HepG2 (cell line): ENCODE data around the gene THAP10. TPM values are rescaled to one million over a fixed set of nuclear protein-coding genes. Genes with fewer than 3 reads are reported as not detected.

Experiments used
- ATAC-seq: fragments of 200-7000 bp; cut with Tn5 transposase; 3 replicates; pipeline ENCODE4 v1.9.1; 2020; ENCODE audit warnings: mild to moderate bottlenecking, moderate library complexity
- BruUV-seq: library from RNA; stranded (reverse); fragments of 400-500 nt; replicated peaks from 2 replicates; lab custom pipeline; 2021; lab: Mats Ljungman, UMichigan
- CTCF ChIA-PET: fragments of 300-600 bp; formaldehyde crosslinking; extraction: SDS; loops from one replicate; lab custom pipeline; 2021; ENCODE audit warnings: low total read pairs, inconsistent platforms, low intra/inter-chr PET ratio; lab: Yijun Ruan, JAX
- POLR2A ChIA-PET: fragments of 350-600 bp; sonication (Branson Sonifier 250); formaldehyde crosslinking; loops from one replicate; lab custom pipeline; 2020; ENCODE audit warnings: antibody characterized with exemption, inconsistent platforms; lab: Yijun Ruan, JAX
- DNase-seq: peaks from one replicate; pipeline ENCODE4 v3.0.0-alpha.2; 2015; ENCODE audit warnings: low spot score
- FAIRE-seq: peaks from 3 replicates; lab custom pipeline; 2011; peaks lifted over from hg19 to GRCh38; lab: Jason Lieb, UNC
- H2AFZ ChIP-seq: one replicate; pipeline ENCODE4 v1.6.1; 2011; ENCODE audit warnings: low read length, inconsistent platforms
- H3K27ac ChIP-seq: fragments of 300-600 bp; 3 replicates; pipeline ENCODE4 v1.8.0; 2011; ENCODE audit warnings: mixed run types, mild to moderate bottlenecking, mixed read lengths, low read length, inconsistent platforms; ENCODE audit not compliant: insufficient read depth; ENCODE audit errors: extremely low read length
- H3K27me3 ChIP-seq, 2 experiments: fragments of 200-600 bp in 1 of 2; 2 replicates in 1 of 2; 3 replicates in 1 of 2; pipeline versions ENCODE4 v1.6.0 to v1.8.0; 2011; ENCODE audit warnings: low read length in 2 of 2, mild to moderate bottlenecking in 2 of 2, moderate library complexity in 2 of 2, inconsistent platforms in 1 of 2; ENCODE audit not compliant: insufficient read depth in 2 of 2, control insufficient read depth in 1 of 2
- H3K36me3 ChIP-seq, 2 experiments: fragments of 200-600 bp in 1 of 2; replicated peaks in 1 of 2; 2 replicates in 1 of 2; 3 replicates in 1 of 2; pipeline versions ENCODE4 v1.5.1 to v1.8.0; 2011; ENCODE audit warnings: low read length in 2 of 2, inconsistent platforms in 1 of 2; ENCODE audit not compliant: insufficient read depth in 2 of 2, control insufficient read depth in 1 of 2
- H3K4me1 ChIP-seq: 2 replicates; pipeline ENCODE4 v1.5.1; 2012; ENCODE audit warnings: low read length, inconsistent platforms; ENCODE audit not compliant: insufficient read depth
- H3K4me2 ChIP-seq: 2 replicates; pipeline ENCODE4 v1.6.0; 2011; ENCODE audit warnings: low read depth, low read length, inconsistent platforms
- H3K4me3 ChIP-seq, 3 experiments: fragments of 200-600 bp in 1 of 3; sonication (generic), shearing (Covaris generic) in 1 of 3; replicated peaks in 1 of 3; 2 replicates each; pipeline ENCODE4 v1.5.1; 2011 to 2016; ENCODE audit warnings: low read length in 3 of 3, inconsistent platforms in 2 of 3, low read depth in 2 of 3, mild to moderate bottlenecking in 2 of 3, control low read depth in 1 of 3, mixed read lengths in 1 of 3; ENCODE audit not compliant: insufficient read depth in 1 of 3
- H3K79me2 ChIP-seq: one replicate; pipeline ENCODE4 v1.6.1; 2011; ENCODE audit warnings: low read length, inconsistent platforms; ENCODE audit not compliant: insufficient read depth
- H3K9ac ChIP-seq: 2 replicates; pipeline ENCODE4 v1.6.0; 2011; ENCODE audit warnings: mild to moderate bottlenecking, low read depth, low read length, inconsistent platforms; ENCODE audit not compliant: insufficient read depth
- H3K9me3 ChIP-seq: 2 replicates; pipeline ENCODE4 v1.5.1; 2012; ENCODE audit warnings: mild to moderate bottlenecking, low read length
- H4K20me1 ChIP-seq: 2 replicates; pipeline ENCODE4 v1.6.0; 2011; ENCODE audit warnings: inconsistent platforms, mild to moderate bottlenecking, low read length, moderate library complexity; ENCODE audit not compliant: insufficient read depth
- MTF2 ChIP-seq: sonication (generic); formaldehyde crosslinking; IDR thresholded peaks from 2 replicates; pipeline ENCODE4 v1.5.0; 2020; ENCODE audit warnings: missing genetic modification reagents, borderline replicate concordance
- NCOA2 ChIP-seq: sonication (generic); formaldehyde crosslinking; IDR thresholded peaks from 2 replicates; pipeline ENCODE4 v1.8.0; 2022; ENCODE audit warnings: inconsistent platforms
- NR2F2 ChIP-seq: IDR thresholded peaks from 2 replicates; pipeline ENCODE4 v1.6.1; 2012; ENCODE audit warnings: low read depth, inconsistent platforms, borderline replicate concordance
- RELA ChIP-seq: sonication (generic); formaldehyde crosslinking; IDR thresholded peaks from 2 replicates; pipeline ENCODE4 v1.4.0; 2020; ENCODE audit warnings: missing genetic modification reagents
- SMAD9 ChIP-seq: sonication (generic); formaldehyde crosslinking; IDR thresholded peaks from 2 replicates; pipeline ENCODE4 v1.5.1; 2020; ENCODE audit warnings: mild to moderate bottlenecking, missing genetic modification reagents
- ZKSCAN8 ChIP-seq: IDR thresholded peaks from 2 replicates; pipeline ENCODE4 v1.6.1; 2016; ENCODE audit warnings: borderline replicate concordance, missing genetic modification reagents, missing compliant biosample characterization
- ZNF101 ChIP-seq: sonication (generic); formaldehyde crosslinking; IDR thresholded peaks from 2 replicates; pipeline ENCODE4 v1.4.0; 2020; ENCODE audit warnings: mild to moderate bottlenecking, low read depth, missing genetic modification reagents, borderline replicate concordance
- ZNF460 ChIP-seq: sonication (generic); formaldehyde crosslinking; IDR thresholded peaks from 2 replicates; pipeline ENCODE4 v1.5.1; 2020; ENCODE audit warnings: missing genetic modification reagents, mild to moderate bottlenecking, borderline replicate concordance
- ZNF569 ChIP-seq: sonication (generic); formaldehyde crosslinking; IDR thresholded peaks from 2 replicates; pipeline ENCODE4 v1.5.0; 2020; ENCODE audit warnings: mild to moderate bottlenecking, missing genetic modification reagents, moderate library complexity, borderline replicate concordance
- WGBS: methylation state at CpG from one replicate; pipeline ENCODE4 v1.1.6; 2017; ENCODE audit warnings: low lambda C conversion rate; 5-methylcytosine and 5-hydroxymethylcytosine counted together
- in situ Hi-C: cut with HindIII; loops from 2 replicates; pipeline ENCODE4 v1.10.0; 2017; ENCODE audit warnings: low pct_unique_long_range_greater_than_20kb; ENCODE audit not compliant: extremely low pct_ligation_motif_present
- intact Hi-C: fragments of 100-400 bp; cut with micrococcal nuclease; formaldehyde crosslinking; loops from one replicate; pipeline ENCODE4 v1.10.0; 2022; ENCODE audit not compliant: unreplicated experiment
- polyA plus RNA-seq, 8 experiments: library from polyadenylated mRNA; depleted of rRNA in 3 of 8; stranded (reverse) in 7 of 8; unstranded in 1 of 8; fragments of >200 nt; fragmentation: Illumina TruSeq in 4 of 8; extraction: Trizol in 4 of 8; gene quantifications; 2 replicates each; pipeline versions ENCODE4 v1.2.1 to v1.2.3, GENCODE V29; 2011 to 2016; ENCODE audit warnings: low read depth in 4 of 8, missing spikeins in 1 of 8, mixed read lengths in 1 of 8; ENCODE audit not compliant: insufficient read depth in 1 of 8
- total RNA-seq, 5 experiments: library from RNA; depleted of rRNA; stranded (reverse); fragments of >200 nt; fragmentation: Illumina TruSeq; extraction: Trizol; gene quantifications; 2 replicates each; pipeline ENCODE4 v1.2.3, GENCODE V29; 2016; ENCODE audit warnings: low read depth in 1 of 5
- TF ChIP-seq, protein P1 (sequence below): sonication (generic); formaldehyde crosslinking; IDR thresholded peaks from 2 replicates; pipeline ENCODE4 v1.5.0; 2020; ENCODE audit warnings: mild to moderate bottlenecking, missing genetic modification reagents
- TF ChIP-seq, protein P2 (sequence below): sonication (generic); formaldehyde crosslinking; conservative IDR thresholded peaks from 2 replicates; pipeline ENCODE4 v1.5.0; 2020; ENCODE audit warnings: missing genetic modification reagents

THAP10 gene
- total and polyA plus RNA-seq, 2 of the 13 experiments (the other 11 are each of a cell fraction or from before 2014, with no cell fraction given) = 0.64 to 0.69 TPM

DNA sequence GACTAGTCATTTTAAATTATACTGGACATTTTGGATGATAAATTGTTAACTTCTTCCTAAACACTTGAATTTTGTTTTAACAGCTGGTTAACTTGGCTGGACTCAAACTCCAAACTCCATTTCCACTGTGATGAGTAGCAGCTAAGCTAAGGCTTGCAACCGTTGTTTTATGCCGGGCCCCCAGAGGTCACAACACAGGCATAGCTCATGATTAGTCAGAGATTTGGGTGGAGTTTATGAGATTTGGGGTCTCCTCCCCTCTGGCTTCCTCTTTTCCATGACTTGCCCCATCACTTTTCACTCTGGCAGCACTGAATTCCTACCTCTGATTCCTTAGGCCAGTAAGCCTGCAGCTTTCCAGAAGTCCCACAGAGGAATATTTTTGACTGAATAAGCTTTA is 12.8 kb downstream of the THAP10 start:
- no peaks in the 10 kb centered on the region for H3K79me2 ChIP-seq
- FAIRE-seq (no peak), DNase-seq (no peak)
- in situ Hi-C loops = loop anchor here (10.0 kb wide), 1 partner anchor 55 kb away; no protein-coding TSS in a partner anchor
- no peak overlapping the region for H3K9ac ChIP-seq
- H4K20me1 ChIP-seq = no peaks in the 10 kb centered on the region
- POLR2A ChIA-PET = no interaction called here
- H3K36me3 ChIP-seq = no peaks in the 10 kb centered on the region
- TF ChIP-seq SMAD9 (no peak), ZNF101 (CRISPR knock-in tag) (no peak), RELA (no peak)
- TF ChIP-seq, protein P1, sequence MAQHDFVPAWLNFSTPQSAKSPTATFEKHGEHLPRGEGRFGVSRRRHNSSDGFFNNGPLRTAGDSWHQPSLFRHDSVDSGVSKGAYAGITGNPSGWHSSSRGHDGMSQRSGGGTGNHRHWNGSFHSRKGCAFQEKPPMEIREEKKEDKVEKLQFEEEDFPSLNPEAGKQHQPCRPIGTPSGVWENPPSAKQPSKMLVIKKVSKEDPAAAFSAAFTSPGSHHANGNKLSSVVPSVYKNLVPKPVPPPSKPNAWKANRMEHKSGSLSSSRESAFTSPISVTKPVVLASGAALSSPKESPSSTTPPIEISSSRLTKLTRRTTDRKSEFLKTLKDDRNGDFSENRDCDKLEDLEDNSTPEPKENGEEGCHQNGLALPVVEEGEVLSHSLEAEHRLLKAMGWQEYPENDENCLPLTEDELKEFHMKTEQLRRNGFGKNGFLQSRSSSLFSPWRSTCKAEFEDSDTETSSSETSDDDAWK (CRISPR knock-in tag) = no peak
- TF ChIP-seq, all 625 proteins: peak for 0
- no peak overlapping the region for H3K27ac ChIP-seq
- CTCF ChIA-PET = no interaction called here
- H3K4me1 ChIP-seq = peaks cover 14% of the 10 kb centered on the region
- ATAC-seq = no peak
- no peak overlapping the region for H2AFZ ChIP-seq
- no peak overlapping the region for H3K4me3 ChIP-seq
- no peak overlapping the region for H3K4me2 ChIP-seq
- WGBS = 54% methylated on average over 2 of the region's 2 CpGs
- intact Hi-C loops = no loop called here
- no TSS peak for BruUV-seq
- no peaks in the 10 kb centered on the region for H3K27me3 ChIP-seq
- H3K9me3 ChIP-seq = no peaks in the 10 kb centered on the region

DNA sequence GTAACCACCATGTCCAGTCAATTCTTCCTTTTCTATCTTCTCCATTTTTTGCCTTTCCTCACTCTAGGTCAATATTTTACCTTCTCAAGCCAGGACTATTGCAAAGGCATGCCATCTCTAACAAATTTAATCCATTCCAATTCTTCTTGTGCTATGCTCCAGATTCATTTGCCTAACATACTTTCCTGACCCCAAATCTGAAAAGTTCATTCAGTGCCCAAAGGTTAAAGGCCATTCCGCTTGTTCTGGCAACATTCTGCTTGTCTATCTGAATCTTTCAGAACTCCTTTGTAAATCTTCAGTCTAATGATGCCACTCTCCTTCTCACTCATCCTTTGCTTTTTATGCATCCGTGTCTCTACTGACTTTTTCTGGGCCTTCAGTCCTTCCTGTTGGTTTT is 15.6 kb downstream of the THAP10 start:
- POLR2A ChIA-PET = no interaction called here
- in situ Hi-C loops = loop anchor here (10.0 kb wide), 1 partner anchor 52 kb away; no protein-coding TSS in a partner anchor
- H3K27me3 ChIP-seq = no peaks in the 10 kb centered on the region
- intact Hi-C loops = no loop called here
- FAIRE-seq (no peak), ATAC-seq (no peak), DNase-seq (no peak)
- 3% methylated on average over 2 of the region's 2 CpGs for WGBS
- H3K36me3 ChIP-seq = no peaks in the 10 kb centered on the region
- H3K4me3 ChIP-seq = no peak overlapping the region
- no TSS peak for BruUV-seq
- no peak overlapping the region for H3K4me2 ChIP-seq
- H2AFZ ChIP-seq = no peak overlapping the region
- H3K79me2 ChIP-seq = no peaks in the 10 kb centered on the region
- peaks cover 21% of the 10 kb centered on the region for H3K4me1 ChIP-seq
- no peak overlapping the region for H3K27ac ChIP-seq
- no peak overlapping the region for H3K9ac ChIP-seq
- H4K20me1 ChIP-seq = no peaks in the 10 kb centered on the region
- H3K9me3 ChIP-seq = no peaks in the 10 kb centered on the region
- CTCF ChIA-PET = no interaction called here
- TF ChIP-seq NR2F2 (no peak), ZNF460 (no peak), MTF2 (CRISPR knock-in tag) (no peak), ZKSCAN8 (CRISPR knock-in tag) (no peak), ZNF569 (CRISPR knock-in tag) (no peak), NCOA2 (CRISPR knock-in tag) (no peak)
- TF ChIP-seq, protein P2, sequence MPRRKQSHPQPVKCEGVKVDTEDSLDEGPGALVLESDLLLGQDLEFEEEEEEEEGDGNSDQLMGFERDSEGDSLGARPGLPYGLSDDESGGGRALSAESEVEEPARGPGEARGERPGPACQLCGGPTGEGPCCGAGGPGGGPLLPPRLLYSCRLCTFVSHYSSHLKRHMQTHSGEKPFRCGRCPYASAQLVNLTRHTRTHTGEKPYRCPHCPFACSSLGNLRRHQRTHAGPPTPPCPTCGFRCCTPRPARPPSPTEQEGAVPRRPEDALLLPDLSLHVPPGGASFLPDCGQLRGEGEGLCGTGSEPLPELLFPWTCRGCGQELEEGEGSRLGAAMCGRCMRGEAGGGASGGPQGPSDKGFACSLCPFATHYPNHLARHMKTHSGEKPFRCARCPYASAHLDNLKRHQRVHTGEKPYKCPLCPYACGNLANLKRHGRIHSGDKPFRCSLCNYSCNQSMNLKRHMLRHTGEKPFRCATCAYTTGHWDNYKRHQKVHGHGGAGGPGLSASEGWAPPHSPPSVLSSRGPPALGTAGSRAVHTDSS (CRISPR knock-in tag) = no peak
